HG03095 (cell line): Measurements from ENCODE around the gene ZMYND19.
"Not testable (repeated sequence)": the region's sequence is repeated elsewhere in the genome, so short reads cannot be mapped to it uniquely, and the experiment has no call there.

ENCODE experiments used
- ATAC-seq: cut with Tn5 transposase; IDR thresholded peaks from one replicate; pipeline ENCODE4 v1.9.1; 2021; ENCODE audit warnings: moderate library complexity; ENCODE audit not compliant: unreplicated experiment

The ZMYND19 gene

GRCh38 chr9:137589441-137590122 lies 730 bp downstream of the ZMYND19 start:
- ATAC-seq: no peak

- ATAC-seq: no peak
These were observed 1.4 kb downstream of the ZMYND19 start for GRCh38 chr9:137588891-137589290.

GRCh38 chr9:137588311-137588710 lies 2.0 kb downstream of the ZMYND19 start:
- no peak for ATAC-seq

GRCh38 chr9:137586854-137587253 lies 3.5 kb downstream of the ZMYND19 start:
- no peak for ATAC-seq

- ATAC-seq: no peak
These were observed 6.4 kb downstream of the ZMYND19 start for GRCh38 chr9:137583957-137584356.

GRCh38 chr9:137583347-137583746 lies 7.0 kb downstream of the ZMYND19 start:
- ATAC-seq: no peak

- no peak for ATAC-seq
These were observed 7.9 kb downstream of the ZMYND19 start for GRCh38 chr9:137582286-137582860.

- ATAC-seq: no peak
These were observed 8.7 kb downstream of the ZMYND19 start for GRCh38 chr9:137581361-137582285.

- no peak for ATAC-seq
These were observed 9.4 kb downstream of the ZMYND19 start for GRCh38 chr9:137580954-137581322.

GRCh38 chr9:137580209-137580953 lies 9.9 kb downstream of the ZMYND19 start:
- ATAC-seq: no peak

GRCh38 chr9:137579259-137579604 lies 11.1 kb downstream of the ZMYND19 start:
- no peak for ATAC-seq

- peak; percentile 79 for ATAC-seq
These were observed 11.6 kb downstream of the ZMYND19 start, which contains the start of gene DPH7 for GRCh38 chr9:137578518-137579258. Gene DPH7, minus strand, starts transcription at chr9:137578925. Its CDS starts 148 bp downstream, at chr9:137578777.

GRCh38 chr9:137575716-137576411 lies 14.4 kb downstream of the ZMYND19 start:
- no peak for ATAC-seq

- no peak for ATAC-seq
These were observed 15.0 kb downstream of the ZMYND19 start for GRCh38 chr9:137575364-137575715.

GRCh38 chr9:137574192-137574591 lies 16.1 kb downstream of the ZMYND19 start:
- ATAC-seq: no peak

GRCh38 chr9:137570566-137570965 lies 19.7 kb downstream of the ZMYND19 start:
- no peak for ATAC-seq

- no peak for ATAC-seq
These were observed 20.6 kb downstream of the ZMYND19 start for GRCh38 chr9:137569609-137570203.

GRCh38 chr9:137568445-137568844 lies 21.9 kb downstream of the ZMYND19 start:
- ATAC-seq: not testable (repeated sequence)

- ATAC-seq: no peak
These were observed 25.4 kb downstream of the ZMYND19 start for GRCh38 chr9:137564817-137565411.
